AG10803 (cell line): ENCODE measurements around the gene PRPF19.

Experiments used
- DNase-seq: peaks from one replicate; pipeline ENCODE4 v3.0.0; 2010; ENCODE audit warnings: low read depth
- H3K4me3 ChIP-seq: 2 replicates; pipeline ENCODE4 v1.5.1; 2011; ENCODE audit warnings: mild to moderate bottlenecking, low read length, control low read depth
- TF ChIP-seq, protein P1 (sequence below): conservative IDR thresholded peaks from 2 replicates; pipeline ENCODE4 v1.5.1; 2011; ENCODE audit warnings: mild to moderate bottlenecking, low read length, control low read depth, inconsistent platforms

The PRPF19 gene

DNA sequence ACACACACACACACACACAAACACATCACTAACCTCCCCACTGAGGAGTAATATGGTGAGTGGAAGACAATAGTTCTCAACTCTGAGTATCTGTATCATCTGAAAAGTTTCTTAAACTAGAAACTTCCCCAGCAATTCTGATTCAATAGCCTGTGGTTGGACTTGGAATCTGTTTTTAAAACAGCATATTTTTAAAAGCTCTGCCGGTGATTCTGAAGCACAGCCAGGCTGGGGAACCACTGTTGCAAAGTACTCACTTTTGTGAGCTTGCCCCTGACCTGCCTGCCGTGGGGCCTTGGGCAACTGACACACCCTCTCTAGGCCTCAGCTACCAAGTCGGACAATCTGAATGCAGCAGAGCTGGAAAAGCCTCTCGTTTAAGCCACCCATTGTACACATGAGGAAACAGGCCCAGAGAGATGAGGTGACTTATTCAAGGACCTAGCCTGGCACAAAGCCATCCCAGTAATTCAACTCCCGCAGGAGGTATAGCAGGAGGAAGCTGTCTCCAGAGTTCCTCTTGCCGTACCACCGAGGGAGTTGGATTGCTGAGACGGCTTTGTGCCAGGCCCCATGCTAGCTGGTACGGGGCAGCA lies 36.7 kb upstream of the PRPF19 start:
- no peak overlapping the region for H3K4me3 ChIP-seq
- DNase-seq = no peak
- TF ChIP-seq, protein P1, sequence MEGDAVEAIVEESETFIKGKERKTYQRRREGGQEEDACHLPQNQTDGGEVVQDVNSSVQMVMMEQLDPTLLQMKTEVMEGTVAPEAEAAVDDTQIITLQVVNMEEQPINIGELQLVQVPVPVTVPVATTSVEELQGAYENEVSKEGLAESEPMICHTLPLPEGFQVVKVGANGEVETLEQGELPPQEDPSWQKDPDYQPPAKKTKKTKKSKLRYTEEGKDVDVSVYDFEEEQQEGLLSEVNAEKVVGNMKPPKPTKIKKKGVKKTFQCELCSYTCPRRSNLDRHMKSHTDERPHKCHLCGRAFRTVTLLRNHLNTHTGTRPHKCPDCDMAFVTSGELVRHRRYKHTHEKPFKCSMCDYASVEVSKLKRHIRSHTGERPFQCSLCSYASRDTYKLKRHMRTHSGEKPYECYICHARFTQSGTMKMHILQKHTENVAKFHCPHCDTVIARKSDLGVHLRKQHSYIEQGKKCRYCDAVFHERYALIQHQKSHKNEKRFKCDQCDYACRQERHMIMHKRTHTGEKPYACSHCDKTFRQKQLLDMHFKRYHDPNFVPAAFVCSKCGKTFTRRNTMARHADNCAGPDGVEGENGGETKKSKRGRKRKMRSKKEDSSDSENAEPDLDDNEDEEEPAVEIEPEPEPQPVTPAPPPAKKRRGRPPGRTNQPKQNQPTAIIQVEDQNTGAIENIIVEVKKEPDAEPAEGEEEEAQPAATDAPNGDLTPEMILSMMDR = no peak

DNA sequence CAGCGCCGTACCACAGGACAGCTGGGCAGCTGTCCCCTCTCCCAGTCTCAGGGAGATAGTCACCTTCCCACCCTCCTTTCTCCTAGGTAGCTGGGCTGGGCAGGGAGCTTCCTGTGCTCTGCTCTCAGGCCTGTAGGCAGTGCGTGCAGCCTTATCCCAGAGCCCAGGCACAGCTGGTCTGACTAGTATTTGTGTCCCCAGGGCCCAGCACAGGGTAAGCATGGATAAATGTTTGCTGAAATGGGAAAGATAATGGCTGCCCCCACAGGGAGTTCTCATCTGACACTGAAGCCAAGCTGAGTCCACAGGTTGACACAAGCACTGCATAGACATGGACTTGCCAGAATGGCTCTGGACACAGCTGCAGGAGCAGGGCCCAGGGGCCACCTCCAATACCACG lies 35.8 kb upstream of the PRPF19 start:
- TF ChIP-seq, protein P1 = no peak
- no peak overlapping the region for H3K4me3 ChIP-seq
- DNase-seq = no peak

DNA sequence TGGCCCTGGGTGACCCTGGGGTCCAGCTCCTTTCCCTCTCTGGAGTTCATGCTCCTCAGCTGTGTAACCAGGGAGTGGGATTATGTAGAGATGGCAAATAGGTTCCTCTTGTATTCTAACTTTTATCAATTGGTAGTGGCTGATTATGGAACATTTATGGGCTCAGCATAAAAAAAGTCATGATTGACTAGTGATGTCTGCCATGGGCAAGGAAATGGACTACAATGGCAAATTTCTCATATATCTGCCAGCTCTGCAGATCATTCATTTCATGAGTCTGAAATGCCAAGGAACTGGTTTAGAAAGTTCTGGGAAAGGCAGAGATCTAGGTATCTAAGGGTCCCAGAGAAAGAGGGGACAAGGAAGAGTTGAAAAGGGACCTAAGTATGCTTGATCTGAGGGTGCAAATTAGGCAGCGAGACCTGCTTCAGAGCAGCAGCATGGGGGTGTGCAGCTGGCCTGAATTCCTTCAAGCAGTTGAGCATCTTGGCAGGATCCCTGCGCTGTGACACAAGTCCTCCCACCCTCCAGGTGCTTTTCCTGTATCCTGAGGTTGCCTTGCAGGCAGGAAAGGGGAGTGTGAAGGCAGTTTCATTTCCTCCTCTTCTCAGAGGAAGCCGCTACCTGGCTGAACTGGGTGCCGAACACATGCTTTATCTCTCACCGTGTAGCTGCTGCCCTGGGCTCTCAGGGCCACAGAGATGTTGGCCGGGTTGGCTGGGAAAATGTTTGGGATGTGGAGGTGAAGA lies 35.2 kb upstream of the PRPF19 start:
- DNase-seq = no peak
- no peak overlapping the region for H3K4me3 ChIP-seq
- TF ChIP-seq, protein P1 = no peak

DNA sequence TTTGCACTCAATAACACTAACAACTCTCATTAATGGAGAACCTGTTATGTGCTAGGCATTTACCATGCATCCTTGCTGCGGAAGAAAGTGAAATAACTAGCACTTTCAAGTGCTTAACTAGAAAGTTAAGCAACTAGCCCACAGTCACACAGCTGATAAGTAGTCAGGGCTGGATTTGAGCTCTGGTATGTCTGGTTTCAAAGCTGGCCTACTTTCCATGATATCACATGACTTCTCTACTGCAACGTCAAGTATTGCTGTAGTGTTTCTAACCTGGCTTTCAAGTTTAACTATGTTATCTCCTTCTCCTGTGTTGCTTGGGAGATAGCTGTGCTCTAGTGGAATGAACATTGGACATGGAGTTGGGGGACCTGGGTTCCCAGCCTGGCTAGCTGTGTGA lies 33.5 kb upstream of the PRPF19 start:
- H3K4me3 ChIP-seq = no peak overlapping the region
- DNase-seq = no peak
- TF ChIP-seq, protein P1 = no peak

DNA sequence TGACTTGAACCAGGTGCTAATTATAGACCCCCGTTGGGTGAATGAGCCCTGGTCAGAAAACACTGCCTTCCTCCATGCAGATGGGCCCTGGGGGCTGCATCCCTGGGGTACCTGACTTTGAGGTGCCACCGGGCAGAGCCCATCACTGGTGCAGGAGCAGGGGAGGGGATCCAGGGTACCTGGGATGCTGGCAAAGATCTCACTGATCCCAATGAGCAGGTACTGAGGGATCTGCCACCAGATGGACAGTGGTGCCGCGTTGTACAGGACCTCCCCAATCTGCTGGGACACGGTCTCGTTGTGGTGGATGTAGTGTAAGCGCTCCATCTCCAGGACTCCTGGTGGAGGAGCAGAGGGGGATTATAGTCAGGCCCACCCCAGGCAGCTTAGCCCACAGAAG lies 32.9 kb upstream of the PRPF19 start:
- TF ChIP-seq, protein P1 = no peak
- no peak overlapping the region for H3K4me3 ChIP-seq
- DNase-seq = no peak

DNA sequence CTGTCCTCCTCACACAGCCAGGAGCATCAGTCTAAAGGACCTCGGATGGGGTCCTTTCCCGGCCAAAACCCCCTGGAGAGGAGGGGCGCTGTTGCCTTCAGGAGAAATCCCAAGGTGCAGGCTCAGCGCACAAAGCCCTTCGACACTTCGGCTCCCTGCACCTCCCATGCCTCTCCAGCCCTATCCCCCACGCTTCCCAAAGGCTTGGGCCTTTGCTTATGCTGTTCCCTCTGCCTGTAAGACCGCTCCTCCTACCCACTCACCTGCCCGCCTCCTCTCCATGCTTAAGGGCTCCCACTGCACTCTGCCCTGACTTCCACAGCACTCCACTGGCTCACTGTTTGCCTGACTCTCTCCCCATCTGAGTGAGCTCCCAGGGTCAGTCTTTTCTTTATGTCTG lies 32.1 kb upstream of the PRPF19 start:
- TF ChIP-seq, protein P1 = no peak
- H3K4me3 ChIP-seq = no peak overlapping the region
- DNase-seq = no peak

DNA sequence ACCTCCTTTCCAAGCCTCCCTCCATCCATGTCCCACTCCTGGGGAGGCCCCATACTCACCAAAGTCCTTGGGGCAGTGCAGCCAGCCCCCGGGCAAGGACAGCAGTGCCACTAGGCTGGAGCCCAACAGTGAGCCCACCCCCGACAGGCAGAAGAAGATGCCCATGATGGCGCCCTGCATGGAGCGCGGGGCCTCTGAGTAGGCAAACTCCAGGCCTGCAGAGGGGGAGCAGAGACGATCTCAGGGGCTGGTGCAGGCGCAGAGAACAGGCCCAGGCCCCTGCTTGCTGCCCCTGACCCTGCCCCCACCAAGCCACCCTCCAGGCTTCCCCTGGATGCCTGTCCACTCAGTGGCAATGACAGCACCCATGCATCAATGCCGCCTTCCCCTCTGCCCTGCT lies 31.4 kb upstream of the PRPF19 start:
- TF ChIP-seq, protein P1 = no peak
- H3K4me3 ChIP-seq = no peak overlapping the region

More for the DNA sequence above, 31.4 kb upstream of the PRPF19 start:
- DNase-seq = no peak
